Dermis lymphatic vessel endothelial cell (primary cell): Measurements from ENCODE around the gene SCT. TPM values are rescaled to one million over a fixed set of nuclear protein-coding genes. Genes with fewer than 3 reads are reported as not detected.

Experiments used
- total RNA-seq: library from RNA; depleted of rRNA; stranded (reverse); fragments of >200 nt; gene quantifications from 2 replicates; pipeline ENCODE4 v1.2.1, GENCODE V29; 2014

Gene SCT, protein sequence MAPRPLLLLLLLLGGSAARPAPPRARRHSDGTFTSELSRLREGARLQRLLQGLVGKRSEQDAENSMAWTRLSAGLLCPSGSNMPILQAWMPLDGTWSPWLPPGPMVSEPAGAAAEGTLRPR
- total RNA-seq = not detected in 2 replicates

DNA sequence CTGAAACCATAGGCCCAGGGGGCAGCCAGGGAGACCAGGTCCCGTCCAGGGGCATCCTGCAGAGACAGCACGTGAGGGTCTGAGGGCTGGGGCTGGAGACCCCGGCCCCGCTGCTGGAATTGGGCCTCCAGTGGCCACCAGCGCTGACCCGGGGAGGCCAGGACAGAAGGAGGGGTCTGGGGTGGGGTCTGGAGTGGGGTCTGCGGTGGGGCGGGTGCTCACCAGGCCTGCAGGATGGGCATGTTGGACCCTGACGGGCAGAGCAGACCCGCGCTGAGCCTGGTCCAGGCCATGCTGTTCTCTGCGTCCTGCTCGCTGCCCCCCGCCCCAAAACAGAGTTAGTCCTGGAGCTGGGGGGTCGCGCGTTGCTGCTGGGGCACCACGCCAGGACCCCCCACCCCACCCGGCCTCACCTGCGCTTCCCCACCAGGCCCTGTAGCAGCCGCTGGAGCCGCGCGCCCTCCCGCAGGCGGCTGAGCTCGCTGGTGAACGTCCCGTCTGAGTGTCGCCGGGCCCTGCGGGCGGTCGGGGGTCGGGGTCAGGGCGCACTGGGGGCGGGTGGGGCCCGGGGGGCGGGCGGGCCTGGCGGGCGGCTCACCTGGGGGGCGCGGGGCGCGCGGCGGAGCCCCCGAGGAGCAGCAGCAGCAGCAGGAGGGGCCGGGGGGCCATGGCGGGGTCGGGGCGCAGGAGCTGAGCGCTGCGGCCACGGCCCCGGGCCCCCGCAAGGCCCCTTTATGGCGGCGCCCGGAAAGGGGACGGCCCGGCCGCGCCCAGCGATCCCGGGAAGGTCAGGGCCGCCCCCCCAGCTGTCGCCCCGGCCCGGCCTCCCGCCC is at the start of gene SCT:
TSS of gene SCT (minus strand) at position 707 of the 833 bp plus-strand sequence. CDS start at position 669, 38 bp downstream.

DNA sequence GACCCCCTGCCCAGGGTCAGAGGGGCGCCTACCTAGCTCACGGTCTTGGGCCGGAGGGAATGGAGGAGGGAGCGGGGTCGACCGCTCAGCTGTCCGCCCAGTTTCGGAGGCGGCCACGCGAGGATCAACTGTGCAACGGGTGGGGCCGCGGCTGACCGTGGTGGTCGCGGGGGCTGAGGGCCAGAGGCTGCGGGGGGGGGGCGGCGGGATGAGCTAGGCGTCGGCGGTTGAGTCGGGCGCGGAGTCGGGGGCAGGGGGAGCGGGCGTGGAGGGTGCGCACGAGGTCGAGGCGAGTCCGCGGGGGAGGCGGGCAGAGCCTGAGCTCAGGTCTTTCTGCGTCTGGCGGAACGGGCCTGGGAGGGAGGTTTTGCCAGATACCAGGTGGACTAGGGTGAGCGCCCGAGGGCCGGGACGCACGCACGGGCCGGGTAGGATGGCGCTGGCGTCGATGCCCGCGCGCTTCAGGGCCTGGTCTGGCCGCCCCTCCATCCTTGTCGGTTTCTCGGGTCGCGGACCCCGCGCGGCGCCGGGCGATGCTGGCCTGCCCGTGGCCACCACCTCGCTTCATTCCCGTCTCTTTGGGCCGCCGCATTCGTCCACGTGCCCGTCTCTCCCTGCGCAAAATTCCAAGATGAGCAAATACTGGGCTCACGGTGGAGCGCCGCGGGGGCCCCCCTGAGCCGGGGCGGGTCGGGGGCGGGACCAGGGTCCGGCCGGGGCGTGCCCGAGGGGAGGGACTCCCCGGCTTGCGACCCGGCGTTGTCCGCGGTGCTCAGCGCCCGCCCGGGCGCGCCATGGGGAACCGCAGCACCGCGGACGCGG is 9.7 kb upstream of the SCT start, which contains the start of gene DRD4:
TSS of gene DRD4 (plus strand) at position 759 of the 822 bp plus-strand sequence. CDS start at position 795, 36 bp downstream.

DNA sequence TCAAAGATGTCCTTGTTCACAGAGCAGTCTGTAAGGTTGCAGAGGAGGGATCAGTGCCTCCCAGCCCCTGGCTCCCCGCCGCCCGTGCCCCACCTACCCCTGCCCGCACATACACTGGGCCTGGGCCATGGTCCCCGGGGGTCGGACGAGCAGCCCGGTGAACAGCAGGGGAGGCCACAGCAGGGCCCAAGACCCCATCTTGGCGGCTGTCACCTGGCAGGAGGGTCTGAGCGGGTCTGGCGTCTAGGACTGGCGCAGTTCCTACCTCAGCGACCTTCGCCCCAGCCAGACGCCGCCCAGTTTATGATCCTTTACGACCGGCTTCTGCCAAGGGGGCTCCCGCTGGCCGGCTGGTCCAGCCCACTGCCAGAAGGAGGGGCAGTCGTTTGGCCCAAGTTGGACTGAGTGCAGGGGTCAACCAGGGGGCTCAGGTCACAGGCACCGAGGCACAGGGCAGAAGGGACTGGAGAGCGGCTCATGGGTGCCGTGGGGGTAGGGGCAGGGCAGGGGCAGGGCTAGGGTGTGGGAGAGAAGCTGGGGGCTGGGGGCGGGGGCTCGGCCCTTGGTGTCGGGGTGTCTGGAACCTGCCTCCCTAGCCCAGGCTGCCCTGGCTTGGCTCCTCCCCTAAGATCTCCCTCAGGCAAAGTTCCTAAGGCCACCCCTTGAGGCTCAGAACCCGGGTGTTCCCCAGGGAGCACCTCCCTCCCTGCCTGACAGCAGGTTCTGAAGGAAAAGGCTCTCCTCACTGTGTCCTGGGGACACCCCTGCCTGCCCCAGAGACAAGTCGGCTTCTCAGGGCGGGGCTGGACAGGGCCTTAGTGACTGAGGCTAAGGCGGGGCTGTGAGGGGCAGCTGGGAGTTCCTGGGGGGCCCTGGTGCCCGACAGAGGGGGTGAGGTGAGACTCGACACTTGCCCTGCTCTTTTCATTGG is 2.0 kb downstream of the SCT start, which contains the start of gene CDHR5:
TSS of gene CDHR5 (minus strand) at position 251 of the 931 bp plus-strand sequence. CDS start at position 198, 53 bp downstream.

DNA sequence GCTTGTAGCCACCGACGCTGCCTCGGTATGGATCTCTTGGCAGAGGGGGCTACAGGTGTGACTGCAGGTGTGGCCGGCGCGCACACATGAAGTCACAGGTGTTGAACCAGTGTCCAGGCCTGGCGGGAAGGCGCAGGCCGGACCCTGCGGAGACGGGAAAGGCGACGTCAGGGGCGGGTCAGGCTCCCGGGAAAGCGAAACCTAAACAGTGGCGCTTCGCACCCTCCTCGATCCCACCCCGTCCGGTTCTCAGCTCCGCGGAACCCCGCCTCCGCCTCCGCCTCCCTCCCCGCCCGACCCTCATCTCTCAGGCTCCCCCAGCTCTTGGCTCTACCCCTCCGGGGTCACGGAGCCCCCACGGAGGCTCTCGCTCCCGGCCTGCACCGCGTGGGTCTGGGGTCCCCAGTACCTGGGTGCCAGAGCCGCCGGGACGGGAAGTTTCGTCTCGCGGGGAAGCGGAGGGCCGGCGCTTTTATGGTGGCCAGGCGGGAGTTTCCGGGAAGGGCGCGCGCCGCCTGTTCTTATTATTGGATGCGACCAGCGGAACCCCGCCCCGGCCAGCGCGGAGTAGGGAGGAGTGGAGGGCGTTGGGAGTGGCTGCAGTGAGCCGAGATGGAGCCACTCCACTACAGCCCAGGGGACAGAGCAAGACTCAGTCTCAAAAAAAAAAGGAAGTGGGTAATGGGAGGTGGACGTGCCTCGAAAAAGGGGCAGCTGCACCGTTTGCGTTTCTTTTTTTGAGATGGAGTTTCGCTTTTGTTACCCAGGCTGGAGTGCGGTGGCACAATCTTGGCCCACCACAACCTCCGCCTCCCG is 11.3 kb downstream of the SCT start, which contains the start of gene IRF7:
TSS of gene IRF7 (minus strand) at position 447 of the 816 bp plus-strand sequence. CDS start 586 bp downstream, outside the sequence.

Other genes starting within 250 kb of the SCT start
- 0.11 and 0.26 TPM in 2 replicates for gene PKP3, start 233.0 kb downstream of the SCT start, total RNA-seq
- 32.7 and 35.2 TPM in 2 replicates for gene SIGIRR, start 212.2 kb downstream of the SCT start, total RNA-seq
- gene ANO9, start 185.2 kb downstream of the SCT start, total RNA-seq = 0.69 and 0.76 TPM in 2 replicates
- gene PTDSS2, start 176.9 kb downstream of the SCT start, total RNA-seq = 31.1 TPM in 2 replicates
- gene RNH1, start 119.9 kb downstream of the SCT start, total RNA-seq = 187 and 237 TPM in 2 replicates
- 34.2 and 39.2 TPM in 2 replicates for gene HRAS, start 91.6 kb downstream of the SCT start, total RNA-seq
- 0.34 and 0.43 TPM in 2 replicates for gene LRRC56, start 89.7 kb downstream of the SCT start, total RNA-seq
- gene LMNTD2, start 66.4 kb downstream of the SCT start, total RNA-seq = 1.5 and 1.7 TPM in 2 replicates
- 9.2 and 19.1 TPM in 2 replicates for gene RASSF7, start 66.2 kb downstream of the SCT start, total RNA-seq
- 17.6 and 19.3 TPM in 2 replicates for gene PHRF1, start 50.7 kb downstream of the SCT start, total RNA-seq
- gene IRF7, start 11.2 kb downstream of the SCT start, total RNA-seq = 7.4 and 11.4 TPM in 2 replicates
- gene CDHR5, start 2.2 kb downstream of the SCT start, total RNA-seq = not detected in 2 replicates
- gene DRD4, start 10.1 kb upstream of the SCT start, total RNA-seq = not detected in 2 replicates
- gene DEAF1, start 68.0 kb upstream of the SCT start, total RNA-seq = 27.5 and 34.3 TPM in 2 replicates
- gene TMEM80, start 68.6 kb upstream of the SCT start, total RNA-seq = 7.9 and 11.1 TPM in 2 replicates
- 1.9 and 2.1 TPM in 2 replicates for gene EPS8L2, start 79.0 kb upstream of the SCT start, total RNA-seq
- gene TALDO1, start 120.3 kb upstream of the SCT start, total RNA-seq = 96.4 and 101 TPM in 2 replicates
- gene GATD1, start 150.3 kb upstream of the SCT start, total RNA-seq = 22.9 and 25.1 TPM in 2 replicates
- 0.09 TPM in 1 of 2 replicates, not detected in the other for gene CEND1, start 162.9 kb upstream of the SCT start, total RNA-seq
- gene SLC25A22, start 171.1 kb upstream of the SCT start, total RNA-seq = 4.7 and 5.2 TPM in 2 replicates
- gene PIDD1, start 178.1 kb upstream of the SCT start, total RNA-seq = 3.0 and 3.5 TPM in 2 replicates
- 292 and 295 TPM in 2 replicates for gene RPLP2, start 182.8 kb upstream of the SCT start, total RNA-seq
- gene PNPLA2, start 191.7 kb upstream of the SCT start, total RNA-seq = 45.8 and 67.0 TPM in 2 replicates
- 17.9 and 28.8 TPM in 2 replicates for gene CRACR2B, start 200.7 kb upstream of the SCT start, total RNA-seq
- 587 and 744 TPM in 2 replicates for gene CD151, start 205.8 kb upstream of the SCT start, total RNA-seq
- gene POLR2L, start 215.3 kb upstream of the SCT start, total RNA-seq = 133 and 311 TPM in 2 replicates
- gene TSPAN4, start 215.7 kb upstream of the SCT start, total RNA-seq = 57.3 and 155 TPM in 2 replicates